GM19438 (cell line): ENCODE data around the gene TSKS.

Experiments used
- ATAC-seq: cut with Tn5 transposase; IDR thresholded peaks from one replicate; pipeline ENCODE4 v1.9.1; 2021; ENCODE audit warnings: low read depth; ENCODE audit not compliant: unreplicated experiment

The TSKS gene

GRCh38 chr19:49767967-49768581 is 5.0 kb upstream of the TSKS start:
- no peak for ATAC-seq

DNA sequence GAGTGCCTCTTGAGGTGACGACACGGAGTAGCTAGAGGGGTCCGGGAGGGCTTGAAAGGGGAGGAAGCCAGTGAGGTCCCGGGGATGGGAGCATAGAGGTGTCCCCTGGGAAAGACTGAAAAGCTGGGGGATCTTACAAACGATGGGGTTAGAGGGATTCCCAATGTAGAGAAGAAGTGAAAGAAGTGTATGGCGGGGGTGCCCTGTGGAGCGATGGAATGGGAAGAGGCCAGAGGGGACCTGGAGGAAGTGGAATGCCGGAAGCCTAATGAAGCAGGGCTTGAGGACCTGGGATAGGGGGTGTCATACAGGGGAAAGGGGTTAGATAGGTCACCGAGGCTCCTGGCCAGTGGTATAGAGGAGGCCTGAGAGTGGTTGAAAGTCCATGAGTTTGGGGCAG is 4.3 kb upstream of the TSKS start:
- ATAC-seq = no peak

DNA sequence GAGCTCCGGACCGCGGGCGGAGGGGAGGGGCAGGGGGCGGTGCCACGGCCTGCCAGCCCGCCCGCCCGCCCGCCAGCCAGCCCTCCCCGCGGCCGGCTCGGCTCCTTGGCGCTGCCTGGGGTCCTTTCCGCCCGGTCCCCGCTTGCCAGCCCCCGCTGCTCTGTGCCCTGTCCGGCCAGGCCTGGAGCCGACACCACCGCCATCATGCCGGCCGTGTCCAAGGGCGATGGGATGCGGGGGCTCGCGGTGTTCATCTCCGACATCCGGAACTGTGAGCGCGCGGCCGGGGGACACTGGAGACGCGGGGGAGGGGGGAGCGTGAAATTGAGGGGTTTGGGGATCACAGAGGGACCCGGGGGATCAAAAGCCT is 3.8 kb upstream of the TSKS start, which contains the start of gene AP2A1:
TSS of gene AP2A1 (plus strand) at position 72 of the 370 bp plus-strand sequence. CDS start at position 205, 133 bp downstream.
- no peak for ATAC-seq

GRCh38 chr19:49766007-49766929 is 3.2 kb upstream of the TSKS start:
- ATAC-seq = peak; percentile 92

- no peak for ATAC-seq
These were observed 1.2 kb upstream of the TSKS start for GRCh38 chr19:49764341-49764740.

- ATAC-seq = no peak
These were observed 1.3 kb downstream of the TSKS start for GRCh38 chr19:49761625-49762311.

DNA sequence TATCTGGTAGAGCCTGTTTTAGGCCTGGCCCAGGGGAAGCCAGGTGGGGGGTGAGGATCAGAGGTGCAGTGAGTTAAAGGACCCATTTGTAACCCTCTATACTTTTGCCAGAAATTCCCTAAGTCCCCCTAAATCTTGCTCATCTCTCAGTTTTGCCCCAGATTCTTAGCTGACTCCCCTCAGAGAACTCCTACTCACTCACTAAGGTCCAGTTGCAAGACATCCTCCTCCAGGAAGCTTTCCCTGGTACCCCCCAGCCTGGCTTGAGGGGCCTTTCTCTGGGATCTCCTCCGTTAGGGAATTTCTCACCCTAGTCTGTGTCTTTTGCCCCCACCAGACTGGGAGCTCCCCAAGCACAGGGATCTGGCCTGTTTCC is 1.9 kb downstream of the TSKS start:
- no peak for ATAC-seq

DNA sequence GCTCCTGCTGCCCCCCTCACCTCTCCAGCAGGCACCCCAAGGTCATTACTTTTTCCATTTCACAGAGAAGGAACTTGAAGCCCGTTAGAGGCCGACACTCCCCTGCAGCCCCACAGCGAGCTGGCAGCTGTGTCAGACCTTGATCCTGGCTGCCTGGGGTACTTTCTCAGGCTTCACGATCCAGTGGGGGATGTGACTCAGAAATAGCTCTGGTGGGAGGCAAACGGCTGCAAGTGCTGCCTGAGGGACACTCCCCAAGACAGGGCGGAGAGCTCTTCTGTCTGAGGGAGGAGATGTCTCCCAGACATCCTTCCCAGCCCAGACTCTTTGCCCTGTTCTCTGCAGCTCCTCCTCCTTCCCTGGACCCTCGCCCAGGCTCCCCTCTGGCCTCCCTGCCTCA is 4.8 kb downstream of the TSKS start:
- ATAC-seq = no peak

DNA sequence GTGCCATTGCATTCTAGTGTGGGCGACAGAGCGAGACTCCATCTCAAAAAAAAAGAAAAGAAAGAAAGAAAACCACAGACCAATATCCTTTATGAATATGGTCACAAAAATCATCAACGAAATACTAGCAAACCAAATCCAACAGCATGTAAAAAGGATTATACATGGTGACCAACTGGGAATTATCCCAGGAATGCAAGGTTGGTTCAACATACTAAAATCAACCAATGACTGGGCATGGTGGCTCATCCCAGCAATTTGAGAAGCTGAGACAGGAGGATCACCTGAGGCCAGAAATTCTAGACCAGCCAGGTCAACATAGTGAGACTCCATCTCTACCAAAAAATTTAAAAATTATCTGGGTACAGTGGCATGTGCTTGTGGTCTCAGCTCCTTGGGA is 7.2 kb downstream of the TSKS start:
- ATAC-seq = no peak

GRCh38 chr19:49752701-49753100 is 10.4 kb downstream of the TSKS start:
- ATAC-seq = no peak

DNA sequence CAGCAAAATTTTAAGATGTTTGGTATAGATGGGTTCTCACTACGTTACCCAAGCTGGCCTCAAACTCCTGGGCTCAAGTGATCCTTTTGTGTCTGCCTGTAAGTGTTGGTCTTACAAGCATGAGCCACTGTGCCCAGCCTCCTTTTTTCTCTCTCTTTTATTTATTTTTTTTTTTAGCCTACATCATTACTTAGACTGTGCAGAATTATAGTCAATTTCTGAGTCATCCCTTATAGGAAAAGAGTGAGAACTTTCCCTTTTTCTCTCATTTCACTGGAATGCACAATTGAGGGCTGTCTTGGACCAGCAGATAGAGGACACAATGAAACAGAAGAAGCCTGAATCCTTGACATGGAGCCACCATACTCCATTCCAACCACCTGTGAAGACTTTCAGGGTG is 13.3 kb downstream of the TSKS start:
- no peak for ATAC-seq

DNA sequence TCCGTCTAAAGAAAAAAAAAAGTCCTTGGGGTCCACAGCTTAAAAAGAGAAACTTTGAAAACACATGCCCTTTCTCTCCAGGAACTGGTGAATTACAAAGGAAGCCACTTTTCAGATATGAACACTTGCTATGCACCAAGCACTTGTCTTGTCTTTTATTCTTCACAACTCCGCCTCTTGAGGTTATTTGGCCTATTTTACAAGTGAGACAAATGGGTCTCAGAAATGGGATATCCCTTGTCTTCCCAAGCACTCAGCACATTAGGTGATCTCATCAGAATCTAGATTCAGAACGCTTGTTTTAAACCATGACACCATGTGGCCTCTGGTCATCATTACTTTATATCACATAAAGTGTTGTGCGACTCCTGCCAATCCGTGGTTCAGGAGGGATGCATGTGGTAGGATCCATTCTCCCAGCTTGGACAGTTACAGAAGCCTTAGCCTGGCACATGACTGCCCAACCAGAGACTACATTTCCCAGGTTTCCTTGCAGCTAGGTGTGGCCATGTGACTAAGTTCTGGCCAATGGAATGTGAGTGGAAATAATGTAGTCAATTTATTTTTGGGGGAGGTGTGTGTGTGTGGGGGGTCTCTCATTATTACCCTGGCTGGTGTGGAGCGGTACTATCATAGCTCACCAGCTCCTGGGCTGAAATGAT is 13.9 kb downstream of the TSKS start:
- ATAC-seq = no peak

GRCh38 chr19:49746206-49746958 is 16.7 kb downstream of the TSKS start:
- ATAC-seq = no peak

DNA sequence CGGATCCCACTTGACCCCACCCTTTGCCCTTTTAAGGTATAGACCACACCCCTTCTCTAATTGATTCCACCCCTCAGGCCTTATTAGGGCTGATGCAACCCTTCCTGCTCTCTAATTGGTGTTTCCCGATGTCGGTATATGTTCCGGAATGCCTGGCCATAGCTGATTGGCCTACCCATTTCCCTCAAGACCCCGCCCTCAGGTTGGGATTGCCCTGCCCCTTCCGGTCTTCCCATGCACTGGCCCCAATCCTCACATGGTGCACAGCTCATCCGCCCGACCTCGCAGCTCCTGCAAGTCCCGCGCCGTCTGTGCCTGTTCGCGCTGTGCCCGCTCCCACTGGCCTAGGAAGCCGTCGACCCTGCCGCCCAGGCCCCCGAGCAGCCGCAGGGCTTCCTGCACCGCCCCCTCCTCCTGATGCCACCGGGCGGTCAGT is 18.1 kb downstream of the TSKS start:
- ATAC-seq = no peak

- ATAC-seq = no peak
These were observed 21.8 kb downstream of the TSKS start for GRCh38 chr19:49741210-49741844.

GRCh38 chr19:49739933-49740332 is 23.2 kb downstream of the TSKS start:
- no peak for ATAC-seq

- ATAC-seq = no peak
These were observed 24.0 kb downstream of the TSKS start for GRCh38 chr19:49739098-49739497.

- no peak for ATAC-seq
These were observed 24.8 kb downstream of the TSKS start for GRCh38 chr19:49738268-49738667.

DNA sequence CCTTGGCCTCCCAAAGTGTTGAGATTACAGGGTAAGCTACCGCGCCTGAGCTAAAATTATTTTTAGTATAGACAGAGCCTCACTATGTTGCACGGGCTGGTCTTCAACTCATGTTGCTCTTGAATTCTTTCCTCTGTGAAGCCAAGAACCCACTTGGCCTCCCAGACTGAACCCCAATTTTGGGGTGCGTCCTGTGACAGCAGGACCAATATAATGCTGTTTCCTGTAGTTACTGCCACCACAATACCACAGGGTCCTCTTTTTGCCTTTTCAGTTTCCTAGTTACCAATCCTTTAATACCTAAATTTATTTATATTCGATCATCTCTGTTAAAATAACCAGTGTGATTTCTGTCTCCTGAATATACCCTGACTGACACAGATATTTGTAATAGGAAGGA is 32.9 kb downstream of the TSKS start:
- ATAC-seq = no peak
